Breast epithelium (tissue), 3 donors: ENCODE results near the gene NUMB.

ENCODE experiments used
- CTCF ChIP-seq, 3 donors: fragments of 450-650 bp; IDR thresholded peaks; one replicate each; pipeline ENCODE4 v1.5.1; 2016 to 2017; ENCODE audit warnings: antibody characterized with exemption in 3 of 3, mild to moderate bottlenecking in 3 of 3, moderate library complexity in 3 of 3
- POLR2AphosphoS5 ChIP-seq, 3 donors: sonication (generic); formaldehyde crosslinking; IDR thresholded peaks; one replicate each; pipeline ENCODE4 v1.6.1; 2017; ENCODE audit warnings: antibody characterized with exemption in 3 of 3

DNA sequence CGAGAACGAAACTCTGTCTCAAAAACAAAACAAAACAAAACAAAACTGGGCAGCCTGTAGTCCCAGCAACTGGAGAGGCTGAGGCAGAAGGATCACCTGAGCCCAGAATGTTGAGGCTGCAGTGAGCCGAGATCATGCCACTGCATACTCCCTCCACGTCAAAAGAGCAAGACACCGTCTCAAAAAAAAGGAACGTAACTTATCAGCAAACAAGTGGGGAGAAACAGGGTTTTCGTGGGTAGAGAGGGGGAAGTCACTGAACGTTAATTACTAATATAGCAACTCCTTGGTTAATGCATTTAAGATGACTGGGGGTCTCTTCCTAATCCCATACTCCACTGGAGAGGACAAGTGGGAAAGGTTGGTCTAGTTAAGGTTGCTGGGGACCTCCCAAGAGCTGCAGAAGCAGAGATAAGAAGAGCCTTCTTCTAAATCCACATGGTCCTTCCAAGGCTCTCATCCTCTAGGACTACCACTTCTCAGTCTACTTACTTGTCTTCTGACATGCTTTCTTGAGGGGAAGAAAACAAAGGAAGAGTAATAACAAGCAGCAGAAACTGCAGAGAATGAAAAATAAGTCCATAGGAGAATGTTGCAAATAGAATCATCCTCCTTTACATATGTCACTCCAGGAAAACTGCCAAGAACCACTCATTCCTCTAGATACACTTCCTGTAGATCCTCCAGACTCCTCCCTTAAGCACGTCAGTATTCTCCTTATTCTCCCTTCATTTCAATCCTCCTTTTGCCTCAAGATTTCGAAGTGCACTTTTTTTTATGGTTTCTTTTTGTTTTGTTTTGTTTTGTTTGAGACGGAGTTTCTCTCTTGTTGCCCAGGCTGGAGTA, 5.8 kb downstream of the NUMB start:
- no peak for TF ChIP-seq POLR2AphosphoS5 (IDR thresholded peaks at IDR 0.05)
- no peak for TF ChIP-seq CTCF (IDR thresholded peaks at IDR 0.05)
